ENCODE data around the gene ERRFI1. TPM values are rescaled to one million over a fixed set of nuclear protein-coding genes. Genes with fewer than 3 reads are reported as not detected.

The ERRFI1 gene
- total RNA-seq, 1 experiment from 2014 or later: 44.4 TPM

DNA sequence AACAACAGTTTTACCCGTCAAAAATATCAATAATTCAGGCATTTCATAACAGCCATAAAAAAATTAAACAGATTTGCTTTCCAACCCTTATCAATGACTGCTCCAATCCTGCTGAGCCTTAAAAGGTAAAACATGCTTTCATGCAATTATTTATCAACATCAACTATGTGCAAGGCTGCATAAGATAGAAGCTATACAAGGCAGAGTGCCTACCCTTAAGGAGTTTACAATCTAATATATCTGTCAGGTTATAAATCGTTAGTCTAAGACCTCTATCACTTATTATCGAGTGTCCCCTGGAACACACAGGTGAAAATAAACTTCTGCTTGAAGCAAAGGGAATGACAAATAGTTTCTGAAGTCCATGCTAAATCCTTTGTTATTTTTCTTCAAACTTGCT, 1.8 kb downstream of the ERRFI1 start:
- no TSS peak for BruUV-seq (replicated peaks)
- H3K4me3 ChIP-seq (ENCODE audit: low read depth, low read length, poor library complexity, severe bottlenecking): peak overlapping the region; percentile 79
- H3K36me3 ChIP-seq (ENCODE audit: insufficient read depth, low read length, poor library complexity, severe bottlenecking): no peaks in the 10 kb centered on the region
- DNase-seq (ENCODE audit: low spot score): no peak
- H3K4me1 ChIP-seq (ENCODE audit: insufficient read depth, low read length, poor library complexity, severe bottlenecking): peaks cover 74% of the 10 kb centered on the region
- no peaks in the 10 kb centered on the region for H3K27me3 ChIP-seq (replicated peaks; ENCODE audit: insufficient read depth, low read depth, low read length, poor library complexity)
- H3K9me3 ChIP-seq (ENCODE audit: low read depth, low read length, poor library complexity, severe bottlenecking): no peaks in the 10 kb centered on the region
- ChIA-PET POLR2A (ENCODE audit: low non-redundant PET) (interaction anchor here (0.6 kb wide), 1 partner anchor 854 kb away, joined by 3 read pairs; the partner anchor contains the start of gene ENO1), CTCF (interaction anchor here (1.1 kb wide), 1 partner anchor 9 kb away, joined by 4 read pairs; no protein-coding TSS in a partner anchor)
- intact Hi-C loops (cut with micrococcal nuclease; ENCODE audit: unreplicated experiment): no loop called here
- no peak overlapping the region for H3K27ac ChIP-seq (ENCODE audit: low read depth, low read length, poor library complexity, severe bottlenecking)
- no peak for TF ChIP-seq EZH2 (IDR thresholded peaks at IDR 0.05; ENCODE audit: borderline replicate concordance, low read depth, low read length, poor library complexity, severe bottlenecking)
- TF ChIP-seq, protein P1, sequence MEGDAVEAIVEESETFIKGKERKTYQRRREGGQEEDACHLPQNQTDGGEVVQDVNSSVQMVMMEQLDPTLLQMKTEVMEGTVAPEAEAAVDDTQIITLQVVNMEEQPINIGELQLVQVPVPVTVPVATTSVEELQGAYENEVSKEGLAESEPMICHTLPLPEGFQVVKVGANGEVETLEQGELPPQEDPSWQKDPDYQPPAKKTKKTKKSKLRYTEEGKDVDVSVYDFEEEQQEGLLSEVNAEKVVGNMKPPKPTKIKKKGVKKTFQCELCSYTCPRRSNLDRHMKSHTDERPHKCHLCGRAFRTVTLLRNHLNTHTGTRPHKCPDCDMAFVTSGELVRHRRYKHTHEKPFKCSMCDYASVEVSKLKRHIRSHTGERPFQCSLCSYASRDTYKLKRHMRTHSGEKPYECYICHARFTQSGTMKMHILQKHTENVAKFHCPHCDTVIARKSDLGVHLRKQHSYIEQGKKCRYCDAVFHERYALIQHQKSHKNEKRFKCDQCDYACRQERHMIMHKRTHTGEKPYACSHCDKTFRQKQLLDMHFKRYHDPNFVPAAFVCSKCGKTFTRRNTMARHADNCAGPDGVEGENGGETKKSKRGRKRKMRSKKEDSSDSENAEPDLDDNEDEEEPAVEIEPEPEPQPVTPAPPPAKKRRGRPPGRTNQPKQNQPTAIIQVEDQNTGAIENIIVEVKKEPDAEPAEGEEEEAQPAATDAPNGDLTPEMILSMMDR (conservative IDR thresholded peaks at IDR 0.05; ENCODE audit: low read depth, low read length): no peak

DNA sequence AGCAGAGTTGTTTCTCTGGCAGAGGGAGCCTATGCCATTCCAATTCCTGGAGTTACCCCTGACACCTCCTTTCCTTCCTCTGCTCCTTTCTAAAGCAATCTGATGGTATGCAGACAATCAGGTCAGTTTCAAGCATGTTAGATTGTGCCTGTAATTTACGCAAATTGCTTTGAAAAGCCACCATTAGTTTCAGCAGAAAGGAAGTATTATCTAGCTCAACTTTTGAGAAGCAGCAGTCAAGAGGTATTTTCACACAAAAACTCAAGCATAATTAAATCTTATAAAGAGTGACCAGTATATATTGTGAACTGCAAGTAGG, 2.2 kb downstream of the ERRFI1 start:
- TF ChIP-seq, protein P1 (conservative IDR thresholded peaks at IDR 0.05; ENCODE audit: low read depth, low read length): no peak
- no peak for TF ChIP-seq EZH2 (IDR thresholded peaks at IDR 0.05; ENCODE audit: borderline replicate concordance, low read depth, low read length, poor library complexity, severe bottlenecking)
- no peaks in the 10 kb centered on the region for H3K36me3 ChIP-seq (ENCODE audit: insufficient read depth, low read length, poor library complexity, severe bottlenecking)
- BruUV-seq (replicated peaks): no TSS peak
- DNase-seq (ENCODE audit: low spot score): peak; percentile 45
- no peak overlapping the region for H3K27ac ChIP-seq (ENCODE audit: low read depth, low read length, poor library complexity, severe bottlenecking)
- H3K9me3 ChIP-seq (ENCODE audit: low read depth, low read length, poor library complexity, severe bottlenecking): no peaks in the 10 kb centered on the region
- peak overlapping the region; percentile 79 for H3K4me3 ChIP-seq (ENCODE audit: low read depth, low read length, poor library complexity, severe bottlenecking)
- POLR2A ChIA-PET (ENCODE audit: low non-redundant PET): no interaction called here
- H3K27me3 ChIP-seq (replicated peaks; ENCODE audit: insufficient read depth, low read depth, low read length, poor library complexity): no peaks in the 10 kb centered on the region
- CTCF ChIA-PET: interaction anchor here (1.1 kb wide), 1 partner anchor 9 kb away, joined by 4 read pairs; no protein-coding TSS in a partner anchor
- H3K4me1 ChIP-seq (ENCODE audit: insufficient read depth, low read length, poor library complexity, severe bottlenecking): peaks cover 77% of the 10 kb centered on the region
- intact Hi-C loops (cut with micrococcal nuclease; ENCODE audit: unreplicated experiment): no loop called here

DNA sequence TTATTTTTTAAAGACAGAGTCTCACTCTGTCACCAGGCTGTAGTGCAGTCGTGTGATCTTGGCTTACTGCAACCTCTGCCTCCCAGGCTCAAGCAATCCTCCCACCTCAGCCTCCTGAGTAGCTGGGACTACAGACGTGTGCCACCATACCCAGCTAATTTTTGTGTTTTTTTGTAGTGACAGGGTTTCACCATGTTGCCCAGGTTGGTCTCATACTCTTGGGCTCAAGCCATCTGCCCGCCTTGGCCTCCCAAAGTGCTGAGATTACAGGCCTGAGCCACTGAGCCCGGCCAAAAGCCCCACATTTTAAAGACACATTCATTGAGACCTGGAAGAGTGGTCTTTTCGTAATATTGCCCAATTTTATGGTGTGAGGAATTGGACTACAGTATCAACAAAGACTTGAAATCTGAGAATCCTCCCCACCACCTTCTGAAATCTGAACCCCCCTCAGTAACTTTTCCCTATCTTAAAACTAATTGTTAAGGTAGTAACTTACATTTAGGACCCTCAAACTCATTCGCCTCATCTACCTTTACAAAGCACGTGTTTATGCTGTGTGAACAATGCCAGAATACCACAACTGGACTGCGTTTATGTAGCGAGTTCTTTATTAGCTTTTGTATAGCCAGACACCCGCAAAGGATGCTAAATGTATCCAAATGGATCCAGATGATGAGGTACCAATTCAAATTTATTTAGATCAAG, 2.7 kb downstream of the ERRFI1 start:
- Histone ChIP-seq H3K9me3 (ENCODE audit: low read depth, low read length, poor library complexity, severe bottlenecking) (no peaks in the 10 kb centered on the region), H3K27ac (ENCODE audit: low read depth, low read length, poor library complexity, severe bottlenecking) (no peak overlapping the region), H3K4me1 (ENCODE audit: insufficient read depth, low read length, poor library complexity, severe bottlenecking) (peaks cover 77% of the 10 kb centered on the region), H3K36me3 (ENCODE audit: insufficient read depth, low read length, poor library complexity, severe bottlenecking) (no peaks in the 10 kb centered on the region), H3K4me3 (ENCODE audit: low read depth, low read length, poor library complexity, severe bottlenecking) (no peak overlapping the region), H3K27me3 (replicated peaks; ENCODE audit: insufficient read depth, low read depth, low read length, poor library complexity) (no peaks in the 10 kb centered on the region)
- intact Hi-C loops (cut with micrococcal nuclease; ENCODE audit: unreplicated experiment): no loop called here
- no TSS peak for BruUV-seq (replicated peaks)
- TF ChIP-seq, protein P1 (conservative IDR thresholded peaks at IDR 0.05; ENCODE audit: low read depth, low read length): no peak
- TF ChIP-seq EZH2 (IDR thresholded peaks at IDR 0.05; ENCODE audit: borderline replicate concordance, low read depth, low read length, poor library complexity, severe bottlenecking): no peak
- ChIA-PET POLR2A (ENCODE audit: low non-redundant PET) (no interaction called here), CTCF (interaction anchor here (1.1 kb wide), 1 partner anchor 8 kb away, joined by 4 read pairs; no protein-coding TSS in a partner anchor)
- no peak for DNase-seq (ENCODE audit: low spot score)

Measured in A673 (cell line).